Body of pancreas (tissue), 4 donors: ENCODE data around the gene CLMN.

Experiments
- POLR2A ChIP-seq, 3 donors: fragments of 450-650 bp; IDR thresholded peaks; one replicate each; pipeline ENCODE4 v1.6.1; 2016; ENCODE audit warnings: antibody characterized with exemption in 3 of 3, mild to moderate bottlenecking in 2 of 3
- TF ChIP-seq, protein P1 (sequence below), 7 experiments: fragments of 450-650 bp in 4 of 7; fragments of 200-600 bp in 3 of 7; sonication (generic) in 3 of 7; IDR thresholded peaks; one replicate each; pipeline ENCODE4 v1.5.1; 2016 to 2019; ENCODE audit warnings: antibody characterized with exemption in 7 of 7

DNA sequence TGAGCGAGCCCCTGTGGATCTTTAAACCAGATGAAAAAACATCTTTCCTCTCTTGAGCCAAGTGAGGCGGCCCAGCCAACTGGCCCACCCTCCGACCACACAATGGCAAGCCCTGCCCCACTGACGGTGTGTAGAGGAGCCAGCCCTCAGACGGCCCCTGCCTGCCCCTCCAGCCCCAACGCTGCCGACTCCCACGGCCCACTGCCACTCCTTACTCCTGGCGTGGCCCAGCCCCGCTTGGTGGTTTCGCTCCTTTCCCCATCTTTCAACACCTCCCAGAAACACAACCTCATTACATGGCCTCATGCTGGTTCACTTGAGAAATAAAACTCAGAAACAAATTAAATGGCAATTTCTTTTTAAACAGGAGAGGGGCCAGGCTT is 81.8 kb downstream of the CLMN start:
- TF ChIP-seq POLR2A (IDR thresholded peaks at IDR 0.05): no peak
- TF ChIP-seq, protein P1, sequence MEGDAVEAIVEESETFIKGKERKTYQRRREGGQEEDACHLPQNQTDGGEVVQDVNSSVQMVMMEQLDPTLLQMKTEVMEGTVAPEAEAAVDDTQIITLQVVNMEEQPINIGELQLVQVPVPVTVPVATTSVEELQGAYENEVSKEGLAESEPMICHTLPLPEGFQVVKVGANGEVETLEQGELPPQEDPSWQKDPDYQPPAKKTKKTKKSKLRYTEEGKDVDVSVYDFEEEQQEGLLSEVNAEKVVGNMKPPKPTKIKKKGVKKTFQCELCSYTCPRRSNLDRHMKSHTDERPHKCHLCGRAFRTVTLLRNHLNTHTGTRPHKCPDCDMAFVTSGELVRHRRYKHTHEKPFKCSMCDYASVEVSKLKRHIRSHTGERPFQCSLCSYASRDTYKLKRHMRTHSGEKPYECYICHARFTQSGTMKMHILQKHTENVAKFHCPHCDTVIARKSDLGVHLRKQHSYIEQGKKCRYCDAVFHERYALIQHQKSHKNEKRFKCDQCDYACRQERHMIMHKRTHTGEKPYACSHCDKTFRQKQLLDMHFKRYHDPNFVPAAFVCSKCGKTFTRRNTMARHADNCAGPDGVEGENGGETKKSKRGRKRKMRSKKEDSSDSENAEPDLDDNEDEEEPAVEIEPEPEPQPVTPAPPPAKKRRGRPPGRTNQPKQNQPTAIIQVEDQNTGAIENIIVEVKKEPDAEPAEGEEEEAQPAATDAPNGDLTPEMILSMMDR (IDR thresholded peaks at IDR 0.05): no peak
